ENCODE data around the gene CYTH2. TPM values are rescaled to one million over a fixed set of nuclear protein-coding genes. Genes with fewer than 3 reads are reported as not detected.

CYTH2 gene
- total RNA-seq, 2 donors from 2014 or later, result 76.1 to 94.2 TPM

GRCh38 chr19:48489608-48490216 lies 20.5 kb downstream of the CYTH2 start:
- WGBS, 2 donors, result 19 to 30% methylated on average over 3 to 19 of the region's 19 CpGs
- no peak for TF ChIP-seq POLR2A (IDR thresholded peaks at IDR 0.05)
- TF ChIP-seq, protein P1, sequence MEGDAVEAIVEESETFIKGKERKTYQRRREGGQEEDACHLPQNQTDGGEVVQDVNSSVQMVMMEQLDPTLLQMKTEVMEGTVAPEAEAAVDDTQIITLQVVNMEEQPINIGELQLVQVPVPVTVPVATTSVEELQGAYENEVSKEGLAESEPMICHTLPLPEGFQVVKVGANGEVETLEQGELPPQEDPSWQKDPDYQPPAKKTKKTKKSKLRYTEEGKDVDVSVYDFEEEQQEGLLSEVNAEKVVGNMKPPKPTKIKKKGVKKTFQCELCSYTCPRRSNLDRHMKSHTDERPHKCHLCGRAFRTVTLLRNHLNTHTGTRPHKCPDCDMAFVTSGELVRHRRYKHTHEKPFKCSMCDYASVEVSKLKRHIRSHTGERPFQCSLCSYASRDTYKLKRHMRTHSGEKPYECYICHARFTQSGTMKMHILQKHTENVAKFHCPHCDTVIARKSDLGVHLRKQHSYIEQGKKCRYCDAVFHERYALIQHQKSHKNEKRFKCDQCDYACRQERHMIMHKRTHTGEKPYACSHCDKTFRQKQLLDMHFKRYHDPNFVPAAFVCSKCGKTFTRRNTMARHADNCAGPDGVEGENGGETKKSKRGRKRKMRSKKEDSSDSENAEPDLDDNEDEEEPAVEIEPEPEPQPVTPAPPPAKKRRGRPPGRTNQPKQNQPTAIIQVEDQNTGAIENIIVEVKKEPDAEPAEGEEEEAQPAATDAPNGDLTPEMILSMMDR (IDR thresholded peaks at IDR 0.05), result peak; percentile 87 to 95 (median 91)
- intact Hi-C loops (cut with DNase I), result loop anchor here (5.0 kb wide), 1 partner anchor 93 kb away; no protein-coding TSS in a partner anchor
- Histone ChIP-seq H3K4me3 (no peak overlapping the region), H3K27me3 (no peaks in the 10 kb centered on the region), H3K4me1 (peaks cover 29% of the 10 kb centered on the region), H3K9me3 (no peaks in the 10 kb centered on the region), H3K36me3 (replicated peaks in 1 of 2; ENCODE audit: insufficient read depth in 1 of 2, low read depth in 2 of 2) (no peaks in the 10 kb centered on the region), H3K27ac (no peak overlapping the region)
- DNase-seq (peak; percentile 80 to 85 (median 83)), ATAC-seq (peak; percentile 27)

- DNase-seq (peak; percentile 44 to 54 (median 47)), ATAC-seq (no peak)
- Histone ChIP-seq H3K4me3 (no peak overlapping the region), H3K27ac (peak overlapping the region in 2 of 4 donors; percentile 3 to 24), H3K4me1 (peaks cover 30% of the 10 kb centered on the region), H3K27me3 (no peaks in the 10 kb centered on the region), H3K36me3 (replicated peaks in 1 of 2; ENCODE audit: insufficient read depth in 1 of 2, low read depth in 2 of 2) (no peaks in the 10 kb centered on the region), H3K9me3 (no peaks in the 10 kb centered on the region)
- WGBS, 2 donors, result 2 to 9% methylated on average over 18 to 48 of the region's 50 CpGs
- intact Hi-C loops (cut with DNase I), result loop anchor here (5.0 kb wide), 1 partner anchor 91 kb away; no protein-coding TSS in a partner anchor
- TF ChIP-seq, protein P1 (IDR thresholded peaks at IDR 0.05), result no peak
- no peak for TF ChIP-seq POLR2A (IDR thresholded peaks at IDR 0.05)
Observed at GRCh38 chr19:48490981-48491792, 22.0 kb downstream of the CYTH2 start.

DNA sequence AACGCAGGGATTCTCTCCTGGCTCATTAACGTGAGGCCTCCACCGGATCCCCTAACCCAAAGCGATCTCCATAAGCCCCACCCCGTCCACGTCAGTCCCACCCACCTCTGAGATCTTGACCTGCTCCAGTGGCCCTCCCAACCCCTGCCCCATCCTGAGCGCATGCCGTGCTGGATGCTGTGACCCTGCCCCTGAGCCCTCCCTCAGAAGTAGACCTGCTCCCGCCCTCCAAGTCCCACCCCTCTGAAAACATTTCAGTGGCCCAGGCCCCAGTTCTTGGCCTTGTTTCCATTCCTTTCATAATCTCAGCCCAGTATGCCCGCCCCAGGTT lies 22.6 kb downstream of the CYTH2 start:
- ATAC-seq, result no peak
- TF ChIP-seq, protein P1 (IDR thresholded peaks at IDR 0.05), result no peak
- no peak for TF ChIP-seq POLR2A (IDR thresholded peaks at IDR 0.05)
- no peaks in the 10 kb centered on the region for H3K27me3 ChIP-seq
- peak in 1 of 4 donors; percentile 22 for DNase-seq
- H3K4me3 ChIP-seq, result no peak overlapping the region
- no peak overlapping the region for H3K27ac ChIP-seq
- intact Hi-C loops (cut with DNase I), result loop anchor here (5.0 kb wide), 1 partner anchor 91 kb away; no protein-coding TSS in a partner anchor
- no peaks in the 10 kb centered on the region for H3K36me3 ChIP-seq (replicated peaks in 1 of 2; ENCODE audit: insufficient read depth in 1 of 2, low read depth in 2 of 2)
- no peaks in the 10 kb centered on the region for H3K9me3 ChIP-seq
- peaks cover 30% of the 10 kb centered on the region for H3K4me1 ChIP-seq
- 32 to 63% methylated on average over 5 of the region's 10 CpGs for WGBS, 2 donors

GRCh38 chr19:48492925-48493717 lies 24.0 kb downstream of the CYTH2 start:
- H3K27ac ChIP-seq, result peak overlapping the region; percentile 45 to 79 (median 68)

More at GRCh38 chr19:48492925-48493717, 24.0 kb downstream of the CYTH2 start:
- DNase-seq (peak; percentile 96 to 98 (median 98)), ATAC-seq (peak; percentile 80)
- TF ChIP-seq, protein P1 (IDR thresholded peaks at IDR 0.05), result no peak
- TF ChIP-seq POLR2A (IDR thresholded peaks at IDR 0.05), result peak in 2 of 3 donors; percentile 72 to 79
- no peaks in the 10 kb centered on the region for H3K9me3 ChIP-seq
- H3K27me3 ChIP-seq, result no peaks in the 10 kb centered on the region
- WGBS, 2 donors, result 1 to 2% methylated on average over 22 to 43 of the region's 47 CpGs
- H3K36me3 ChIP-seq (replicated peaks in 1 of 2; ENCODE audit: insufficient read depth in 1 of 2, low read depth in 2 of 2), result no peaks in the 10 kb centered on the region
- intact Hi-C loops (cut with DNase I), result loop anchor here (5.0 kb wide), 1 partner anchor 89 kb away; no protein-coding TSS in a partner anchor
- no peak overlapping the region for H3K4me3 ChIP-seq
- peaks cover 41% of the 10 kb centered on the region for H3K4me1 ChIP-seq
